Karpas-422 (cell line): ENCODE measurements around the gene MLIP. TPM values are rescaled to one million over a fixed set of nuclear protein-coding genes. Genes with fewer than 3 reads are reported as not detected.

Experiments used
- total RNA-seq: library from RNA; depleted of rRNA; stranded (reverse); fragments of >200 nt; shearing (Covaris generic); gene quantifications from 2 replicates; pipeline ENCODE4 v1.2.3, GENCODE V29; 2014; ENCODE audit warnings: low replicate concordance; rRNA removed

Gene MLIP
- total RNA-seq, 1 experiment from 2014 or later = not detected

Other genes starting within 250 kb of the MLIP start
- gene TINAG, start 197.0 kb downstream of the MLIP start, total RNA-seq = not detected in 2 replicates